Dermis microvascular lymphatic vessel endothelial cell (primary cell): ENCODE results near the gene INPP1. TPM values are rescaled to one million over a fixed set of nuclear protein-coding genes. Genes with fewer than 3 reads are reported as not detected.

Source experiments
- DNase-seq, 2 donors: peaks; one replicate each; pipeline versions ENCODE4 v3.0.0 to v3.0.0-alpha.2; 2010; ENCODE audit warnings: low read depth in 2 of 2
- total RNA-seq: library from RNA; depleted of rRNA; stranded (reverse); fragments of >200 nt; gene quantifications from 2 replicates; pipeline ENCODE4 v1.2.1, GENCODE V29; 2014

INPP1 gene
- total RNA-seq, 1 donor from 2014 or later, result 14.2 TPM

- DNase-seq, result no peak
Measured at GRCh38 chr2:190407662-190408537, 64.5 kb downstream of the INPP1 start, which contains the start of gene MFSD6. MFSD6 (plus strand) TSS chr2:190408355; CDS start chr2:190436030, 27,675 bp downstream.

- DNase-seq, result peak in 1 of 2 donors; percentile 20
Measured at GRCh38 chr2:190408538-190409271, 65.3 kb downstream of the INPP1 start.

GRCh38 chr2:190409616-190410015 lies 66.2 kb downstream of the INPP1 start:
- no peak for DNase-seq

GRCh38 chr2:190410166-190410565 lies 66.8 kb downstream of the INPP1 start:
- no peak for DNase-seq

GRCh38 chr2:190412966-190413365 lies 69.6 kb downstream of the INPP1 start:
- DNase-seq, result peak in 1 of 2 donors; percentile 8

GRCh38 chr2:190413421-190413820 lies 70.0 kb downstream of the INPP1 start:
- DNase-seq, result peak in 1 of 2 donors; percentile 62

- DNase-seq, result no peak
Measured at GRCh38 chr2:190415251-190415650, 71.9 kb downstream of the INPP1 start.

- DNase-seq, result no peak
Measured at GRCh38 chr2:190415794-190416775, 72.7 kb downstream of the INPP1 start.

- DNase-seq, result no peak
Measured at GRCh38 chr2:190417045-190417842, 73.9 kb downstream of the INPP1 start.

GRCh38 chr2:190418727-190419126 lies 75.3 kb downstream of the INPP1 start:
- DNase-seq, result no peak

- DNase-seq, result no peak
Measured at GRCh38 chr2:190420801-190421200, 77.4 kb downstream of the INPP1 start.

Other genes with a start within 250 kb of the INPP1 start
- 11.0 and 12.8 TPM in 2 replicates for gene HIBCH, start 23.8 kb upstream of the INPP1 start, total RNA-seq
- gene MFSD6, start 64.8 kb downstream of the INPP1 start, total RNA-seq, result 6.3 and 6.7 TPM in 2 replicates
- 2.1 and 2.4 TPM in 2 replicates for gene NEMP2, start 191.1 kb downstream of the INPP1 start, total RNA-seq